GM23248 (cell line): ENCODE data around the gene TAF10.

Experiments used
- EZH2 ChIP-seq: fragments of 200-600 bp; sonication (generic); IDR thresholded peaks from 2 replicates; pipeline ENCODE4 v1.6.1; 2018; ENCODE audit warnings: antibody characterized with exemption, mild to moderate bottlenecking; ENCODE audit not compliant: insufficient read depth, poor library complexity, severe bottlenecking
- EZH2phosphoT487 ChIP-seq: fragments of 200-600 bp; sonication (generic); IDR thresholded peaks from 2 replicates; pipeline ENCODE4 v1.6.1; 2018; ENCODE audit warnings: antibody characterized with exemption, moderate library complexity, mild to moderate bottlenecking, low read depth; ENCODE audit not compliant: insufficient read depth

GRCh38 chr11:6660712-6661111 lies 48.7 kb upstream of the TAF10 start:
- TF ChIP-seq EZH2 (no peak), EZH2phosphoT487 (no peak)
